ENCODE measurements around the gene DLG2.

DNA sequence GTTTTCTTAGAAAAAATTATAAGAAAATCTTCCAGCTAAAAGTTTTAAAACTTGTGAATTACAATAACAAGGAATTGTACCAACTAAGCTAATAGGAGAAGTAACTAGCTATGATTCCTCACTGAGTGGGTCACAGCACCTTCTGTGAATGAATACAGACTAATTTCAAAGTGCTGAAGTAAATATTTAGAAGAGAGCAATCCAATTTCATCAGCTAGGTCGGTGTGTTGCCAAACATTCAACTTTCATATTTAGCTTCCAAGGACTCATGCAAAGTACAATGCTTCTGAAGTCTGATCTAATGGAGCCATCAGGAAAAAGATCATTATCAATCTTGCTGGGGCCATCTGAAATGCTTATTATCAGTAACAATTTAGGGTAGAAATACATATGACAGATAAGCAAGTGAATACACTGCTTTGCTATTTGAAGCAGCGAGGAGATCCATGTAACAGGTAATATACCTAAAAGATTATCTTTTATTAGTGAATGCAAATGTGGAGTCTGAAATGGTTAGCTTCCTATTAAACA lies 1590.4 kb downstream of the DLG2 start:
- TF ChIP-seq CTCF (IDR thresholded peaks at IDR 0.05; ENCODE audit: low read depth, low read length): no peak
- TF ChIP-seq EZH2phosphoT487 (IDR thresholded peaks at IDR 0.05; ENCODE audit: low read depth): no peak
